Lung (tissue), 12 donors: ENCODE measurements around the gene TMEM170B. TPM values are rescaled to one million over a fixed set of nuclear protein-coding genes. Genes with fewer than 3 reads are reported as not detected.

Source experiments
- ATAC-seq: fragments of 200-7000 bp; cut with Tn5 transposase; one replicate; pipeline ENCODE4 v1.9.1; 2020; ENCODE audit warnings: moderate number of reproducible peaks; ENCODE audit not compliant: insufficient read depth, low FRiP score
- DNase-seq, 3 donors: peaks; one replicate each; pipeline ENCODE4 v3.0.0-alpha.2; 2013 to 2017
- H3K27ac ChIP-seq, 2 donors: one replicate each; pipeline ENCODE4 v1.5.1; 2013; ENCODE audit warnings: mild to moderate bottlenecking in 2 of 2, moderate library complexity in 2 of 2, control low read depth in 1 of 2, inconsistent platforms in 1 of 2, low read depth in 1 of 2, low read length in 1 of 2
- H3K27me3 ChIP-seq, 3 donors: one replicate each; pipeline ENCODE4 v1.5.1; 2013; ENCODE audit warnings: low read length in 2 of 3; ENCODE audit not compliant: control insufficient read depth in 3 of 3, insufficient read depth in 3 of 3
- H3K36me3 ChIP-seq, 4 donors: one replicate each; pipeline ENCODE4 v1.5.1; 2013; ENCODE audit warnings: low read length in 4 of 4, mild to moderate bottlenecking in 1 of 4, moderate library complexity in 1 of 4; ENCODE audit not compliant: control insufficient read depth in 4 of 4, insufficient read depth in 4 of 4
- H3K4me1 ChIP-seq, 5 donors: one replicate each; pipeline ENCODE4 v1.5.1; 2013; ENCODE audit warnings: low read length in 5 of 5, mild to moderate bottlenecking in 2 of 5, moderate library complexity in 1 of 5; ENCODE audit not compliant: control insufficient read depth in 5 of 5, insufficient read depth in 5 of 5
- H3K4me3 ChIP-seq: one replicate; pipeline ENCODE4 v1.5.1; 2013; ENCODE audit warnings: mild to moderate bottlenecking, control low read depth, moderate library complexity
- H3K9ac ChIP-seq, 2 donors: one replicate each; pipeline ENCODE4 v1.5.1; 2013; ENCODE audit warnings: low read length in 2 of 2, control low read depth in 1 of 2; ENCODE audit not compliant: insufficient read depth in 1 of 2
- H3K9me3 ChIP-seq, 4 donors: one replicate each; pipeline ENCODE4 v1.5.1; 2013; ENCODE audit warnings: low read length in 3 of 4, mild to moderate bottlenecking in 1 of 4, moderate library complexity in 1 of 4; ENCODE audit not compliant: control insufficient read depth in 4 of 4, insufficient read depth in 3 of 4
- CTCF ChIP-seq: IDR thresholded peaks from 2 replicates; pipeline ENCODE4 v1.5.1; 2012; ENCODE audit warnings: mild to moderate bottlenecking; ENCODE audit errors: control extremely low read depth, extremely low read depth
- WGBS, 2 donors: extraction: QIAGEN DNeasy Blood & Tissue Kit; methylation state at CpG; one replicate each; pipeline ENCODE4 v1.1.7; 2013; 5-methylcytosine and 5-hydroxymethylcytosine counted together
- polyA plus RNA-seq, 2 donors: library from polyadenylated mRNA; stranded (reverse); fragments of 200-250 nt; gene quantifications; one replicate each; pipeline ENCODE4 v1.2.1, GENCODE V29; 2013
- total RNA-seq, 2 donors: library from RNA; depleted of rRNA in 1 of 2; stranded (reverse); fragments of >200 nt in 1 of 2; gene quantifications; one replicate each; pipeline ENCODE4 v1.2.1, GENCODE V29; 2014 to 2021
- donor health status: control.
- donor health status: control.
- donor health status: Bipolar disorder and iron deficiency.
- donor health status: healthy.
- donor health status: DM: yes; HTN: yes; CAD: no.

Gene TMEM170B
- total and polyA plus RNA-seq, 4 donors = 2.2 to 9.2 (median 4.6) TPM

GRCh38 chr6:11613858-11614257 is 76.3 kb downstream of the TMEM170B start:
- H3K4me1 ChIP-seq = peaks cover 0 to 15% (median 9%) of the 10 kb centered on the region in 5 donors
- no peak overlapping the region for H3K4me3 ChIP-seq
- H3K36me3 ChIP-seq = no peaks in the 10 kb centered on the region
- H3K27me3 ChIP-seq = no peaks in the 10 kb centered on the region
- no peak for ATAC-seq
- no peak overlapping the region for H3K9ac ChIP-seq
- TF ChIP-seq CTCF = no peak
- no peaks in the 10 kb centered on the region for H3K9me3 ChIP-seq
- WGBS, 2 donors = 53 to 75% methylated on average over 4 of the region's 4 CpGs
- DNase-seq = no peak
- H3K27ac ChIP-seq = no peak overlapping the region

GRCh38 chr6:11614534-11615213 is 77.1 kb downstream of the TMEM170B start:
- H3K4me1 ChIP-seq = peaks cover 0 to 8% (median 2%) of the 10 kb centered on the region in 5 donors
- 84 to 86% methylated on average over 10 of the region's 10 CpGs for WGBS, 2 donors
- no peak for ATAC-seq
- no peak overlapping the region for H3K27ac ChIP-seq
- H3K9me3 ChIP-seq = no peaks in the 10 kb centered on the region
- no peak for TF ChIP-seq CTCF
- no peak for DNase-seq
- no peaks in the 10 kb centered on the region for H3K27me3 ChIP-seq
- no peak overlapping the region for H3K4me3 ChIP-seq
- no peaks in the 10 kb centered on the region for H3K36me3 ChIP-seq
- no peak overlapping the region for H3K9ac ChIP-seq

- H3K4me3 ChIP-seq = no peak overlapping the region
- TF ChIP-seq CTCF = no peak
- 87 to 96% methylated on average over 5 of the region's 5 CpGs for WGBS, 2 donors
- no peaks in the 10 kb centered on the region for H3K27me3 ChIP-seq
- no peak overlapping the region for H3K27ac ChIP-seq
- DNase-seq (no peak), ATAC-seq (no peak)
- H3K4me1 ChIP-seq = peaks cover 0 to 3% (median 0%) of the 10 kb centered on the region in 5 donors
- H3K9me3 ChIP-seq = no peaks in the 10 kb centered on the region
- no peak overlapping the region for H3K9ac ChIP-seq
- no peaks in the 10 kb centered on the region for H3K36me3 ChIP-seq
Measured at GRCh38 chr6:11615214-11615602, 77.7 kb downstream of the TMEM170B start.
